ENCODE data around the gene POLR2L. TPM values are rescaled to one million over a fixed set of nuclear protein-coding genes. Genes with fewer than 3 reads are reported as not detected.

Gene POLR2L
- total RNA-seq, 6 donors from 2014 or later = 34.1 to 168 (median 102) TPM

DNA sequence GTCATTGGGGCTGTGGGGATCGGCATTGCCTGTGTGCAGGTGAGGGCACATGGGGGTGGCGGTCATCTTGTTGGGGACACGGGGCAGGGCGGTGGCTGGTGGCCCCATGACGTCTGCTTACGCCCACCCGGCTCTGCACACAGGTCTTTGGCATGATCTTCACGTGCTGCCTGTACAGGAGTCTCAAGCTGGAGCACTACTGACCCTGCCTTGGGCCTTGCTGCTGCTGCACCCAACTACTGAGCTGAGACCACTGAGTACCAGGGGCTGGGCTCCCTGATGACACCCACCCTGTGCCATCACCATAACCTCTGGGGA, 4.4 kb downstream of the POLR2L start:
- peaks cover 20 to 52% (median 49%) of the 10 kb centered on the region in 4 donors for H3K36me3 ChIP-seq
- DNase-seq (no peak), ATAC-seq (ENCODE audit: low FRiP score in 2 of 2) (no peak)
- WGBS, 2 donors = 73 to 90% methylated on average over 7 to 8 of the region's 8 CpGs
- TF ChIP-seq EP300 (IDR thresholded peaks at IDR 0.05) (no peak), POLR2A (IDR thresholded peaks at IDR 0.05) (no peak), POLR2AphosphoS5 (IDR thresholded peaks at IDR 0.05) (no peak)
- TF ChIP-seq, protein P1, sequence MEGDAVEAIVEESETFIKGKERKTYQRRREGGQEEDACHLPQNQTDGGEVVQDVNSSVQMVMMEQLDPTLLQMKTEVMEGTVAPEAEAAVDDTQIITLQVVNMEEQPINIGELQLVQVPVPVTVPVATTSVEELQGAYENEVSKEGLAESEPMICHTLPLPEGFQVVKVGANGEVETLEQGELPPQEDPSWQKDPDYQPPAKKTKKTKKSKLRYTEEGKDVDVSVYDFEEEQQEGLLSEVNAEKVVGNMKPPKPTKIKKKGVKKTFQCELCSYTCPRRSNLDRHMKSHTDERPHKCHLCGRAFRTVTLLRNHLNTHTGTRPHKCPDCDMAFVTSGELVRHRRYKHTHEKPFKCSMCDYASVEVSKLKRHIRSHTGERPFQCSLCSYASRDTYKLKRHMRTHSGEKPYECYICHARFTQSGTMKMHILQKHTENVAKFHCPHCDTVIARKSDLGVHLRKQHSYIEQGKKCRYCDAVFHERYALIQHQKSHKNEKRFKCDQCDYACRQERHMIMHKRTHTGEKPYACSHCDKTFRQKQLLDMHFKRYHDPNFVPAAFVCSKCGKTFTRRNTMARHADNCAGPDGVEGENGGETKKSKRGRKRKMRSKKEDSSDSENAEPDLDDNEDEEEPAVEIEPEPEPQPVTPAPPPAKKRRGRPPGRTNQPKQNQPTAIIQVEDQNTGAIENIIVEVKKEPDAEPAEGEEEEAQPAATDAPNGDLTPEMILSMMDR (IDR thresholded peaks at IDR 0.05) = no peak
- no peaks in the 10 kb centered on the region for H3K9me3 ChIP-seq
- H3K4me3 ChIP-seq = no peak overlapping the region
- H3K27ac ChIP-seq = peak overlapping the region in 1 of 4 donors; percentile 87
- peaks cover 45 to 88% (median 52%) of the 10 kb centered on the region in 4 donors for H3K4me1 ChIP-seq
- H3K27me3 ChIP-seq = no peaks in the 10 kb centered on the region

- no peak for ATAC-seq (ENCODE audit: low FRiP score in 2 of 2)
- WGBS, 2 donors = 80 to 93% methylated on average over 14 to 16 of the region's 22 CpGs
- Histone ChIP-seq H3K27me3 (no peaks in the 10 kb centered on the region), H3K36me3 (peaks cover 20 to 52% (median 49%) of the 10 kb centered on the region in 4 donors), H3K4me1 (peaks cover 47 to 88% (median 54%) of the 10 kb centered on the region in 4 donors), H3K9me3 (no peaks in the 10 kb centered on the region), H3K27ac (peak overlapping the region in 2 of 4 donors; percentile 8 to 87), H3K4me3 (no peak overlapping the region)
- TF ChIP-seq, protein P1 (IDR thresholded peaks at IDR 0.05) = peak in 1 of 6 experiments; percentile 4
- no peak for TF ChIP-seq EP300 (IDR thresholded peaks at IDR 0.05)
- DNase-seq = peak in 1 of 2 donors; percentile 79
Measured at GRCh38 chr11:837189-837989, 4.9 kb downstream of the POLR2L start.

DNA sequence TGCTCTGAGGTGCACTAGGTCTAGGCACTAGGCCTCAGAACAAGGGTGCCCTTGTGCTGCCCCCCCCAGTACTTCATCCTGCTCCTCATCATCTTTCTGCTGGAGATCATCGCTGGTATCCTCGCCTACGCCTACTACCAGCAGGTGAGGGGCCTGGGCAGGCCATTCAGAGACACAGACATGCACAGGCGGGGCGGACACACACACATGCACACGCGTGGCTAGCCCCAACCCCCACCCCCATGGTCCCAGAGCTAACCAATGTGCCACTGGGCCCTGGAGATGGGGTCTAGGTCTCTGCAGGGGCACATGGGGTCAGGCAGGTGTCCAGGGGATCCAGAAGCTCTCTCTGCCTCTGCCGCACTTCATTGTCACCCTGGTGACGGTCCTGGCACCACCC, 5.6 kb downstream of the POLR2L start:
- TF ChIP-seq, protein P1 (IDR thresholded peaks at IDR 0.05) = no peak
- TF ChIP-seq POLR2AphosphoS5 (IDR thresholded peaks at IDR 0.05) (no peak), EP300 (IDR thresholded peaks at IDR 0.05) (no peak), POLR2A (IDR thresholded peaks at IDR 0.05) (no peak)
- Histone ChIP-seq H3K27ac (peak overlapping the region in 2 of 4 donors; percentile 8 to 87), H3K9me3 (no peaks in the 10 kb centered on the region), H3K36me3 (peaks cover 20 to 52% (median 49%) of the 10 kb centered on the region in 4 donors), H3K4me1 (peaks cover 52 to 92% (median 60%) of the 10 kb centered on the region in 4 donors), H3K27me3 (no peaks in the 10 kb centered on the region), H3K4me3 (no peak overlapping the region)
- 98 to 100% methylated on average over 3 to 9 of the region's 9 CpGs for WGBS, 2 donors
- ATAC-seq (ENCODE audit: low FRiP score in 2 of 2) (no peak), DNase-seq (peak in 1 of 2 donors; percentile 32)

- DNase-seq = peak in 1 of 2 donors; percentile 70
- ATAC-seq (ENCODE audit: low FRiP score in 2 of 2) = no peak
- Histone ChIP-seq H3K27ac (peak overlapping the region; percentile 24 to 94 (median 63)), H3K36me3 (peaks cover 20 to 52% (median 49%) of the 10 kb centered on the region in 4 donors), H3K27me3 (no peaks in the 10 kb centered on the region), H3K4me1 (peaks cover 50 to 92% (median 60%) of the 10 kb centered on the region in 4 donors), H3K9me3 (no peaks in the 10 kb centered on the region), H3K4me3 (no peak overlapping the region)
- TF ChIP-seq, protein P1 (IDR thresholded peaks at IDR 0.05) = no peak
- no peak for TF ChIP-seq POLR2A (IDR thresholded peaks at IDR 0.05)
- no peak for TF ChIP-seq POLR2AphosphoS5 (IDR thresholded peaks at IDR 0.05)
- TF ChIP-seq EP300 (IDR thresholded peaks at IDR 0.05) = no peak
- WGBS, 2 donors = 86% methylated on average over 4 of the region's 14 CpGs; no CpG with 5 or more reads in 1 of the 2 donors
Measured at GRCh38 chr11:836274-836673, 6.1 kb downstream of the POLR2L start.
